Activated naive CD4-positive, alpha-beta T cell treated with anti-CD3 and anti-CD28 coated beads for 36 hours (primary cell): ENCODE data around the gene LRRC37A. TPM values are rescaled to one million over a fixed set of nuclear protein-coding genes. Genes with fewer than 3 reads are reported as not detected.

ENCODE experiments used
- total RNA-seq, 2 experiments: library from RNA; stranded (reverse); gene quantifications; one replicate each; pipeline ENCODE4 v1.2.3, GENCODE V29; 2021

Gene LRRC37A
- total RNA-seq, 2 experiments from 2014 or later = 2.4 to 3.5 TPM

Other genes with a start within 250 kb of the LRRC37A start
- gene KANSL1, start 101.7 kb upstream of the LRRC37A start, total RNA-seq = 10 to 100 TPM; 64.3 to 64.5 TPM
- 10 to 100 TPM; 21.6 to 23.9 TPM for gene ARL17B, start 66.6 kb downstream of the LRRC37A start, total RNA-seq
- 10 to 100 TPM; 10.8 to 12.2 TPM for gene LRRC37A2, start 217.3 kb downstream of the LRRC37A start, total RNA-seq